Type B pancreatic cell (in vitro differentiated cells): ENCODE measurements around the gene SASS6. TPM values are rescaled to one million over a fixed set of nuclear protein-coding genes. Genes with fewer than 3 reads are reported as not detected.

Experiments used
- DNase-seq: peaks from one replicate; pipeline ENCODE4 v3.0.0; 2021; ENCODE audit warnings: mixed read lengths; ENCODE audit not compliant: unreplicated experiment; ENCODE audit errors: extremely low spot score
- H3K27ac Mint-ChIP-seq: 2 replicates; pipeline ENCODE4 v1.8.0; 2021; ENCODE audit warnings: mild to moderate bottlenecking, mixed read lengths
- H3K27me3 Mint-ChIP-seq: 2 replicates; pipeline ENCODE4 v1.8.0; 2021; ENCODE audit warnings: mixed read lengths
- H3K36me3 Mint-ChIP-seq: 2 replicates; pipeline ENCODE4 v1.8.0; 2021; ENCODE audit warnings: mixed read lengths
- H3K4me1 Mint-ChIP-seq: one replicate; pipeline ENCODE4 v1.8.0; 2021; ENCODE audit warnings: mixed read lengths; ENCODE audit not compliant: unreplicated experiment
- H3K4me3 Mint-ChIP-seq: 2 replicates; pipeline ENCODE4 v1.8.0; 2021; ENCODE audit warnings: mild to moderate bottlenecking, mixed read lengths
- H3K9me3 Mint-ChIP-seq: 2 replicates; pipeline ENCODE4 v1.8.0; 2021; ENCODE audit warnings: mixed read lengths
- long read RNA-seq: library from polyadenylated mRNA; unstranded; transcript quantifications from one replicate; pipeline ENCODE4 v2.0.0, GENCODE V29; 2020
- total RNA-seq: library from RNA; stranded (reverse); gene quantifications from 2 replicates; pipeline ENCODE4 v1.2.1, GENCODE V29; 2021; ENCODE audit warnings: low replicate concordance
- TF ChIP-seq, protein P1 (sequence below): fragments of 200-600 bp; sonication (generic); conservative IDR thresholded peaks from 2 replicates; pipeline ENCODE4 v1.5.0; 2021; ENCODE audit warnings: antibody characterized with exemption, mild to moderate bottlenecking

Gene SASS6
- 4.2 and 9.2 TPM in 2 replicates for total RNA-seq
- long read RNA-seq, partial matches to known transcripts, result 6 of 11 reads
- long read RNA-seq, other reads (novel, unspliced or antisense), result 5 of 11 reads

GRCh38 chr1:100132566-100133477 lies at the start of gene SASS6, which contains the start of gene TRMT13:
TSS of gene SASS6 (minus strand) at chr1:100132930. CDS start at chr1:100132814, 116 bp downstream.
TSS of gene TRMT13 (plus strand) at chr1:100133163. CDS start at chr1:100133169, 6 bp downstream.
- peak; percentile 93 for DNase-seq
- peaks cover 29% of the 10 kb centered on the region for H3K4me1 Mint-ChIP-seq
- no peaks in the 10 kb centered on the region for H3K9me3 Mint-ChIP-seq
- H3K27ac Mint-ChIP-seq, result peak within 1 kb of the TSS; percentile 97
- H3K36me3 Mint-ChIP-seq, result no peaks in the 10 kb centered on the region
- peak within 1 kb of the TSS; percentile 97 for H3K4me3 Mint-ChIP-seq
- H3K27me3 Mint-ChIP-seq, result no peaks in the 10 kb centered on the region
- TF ChIP-seq, protein P1, sequence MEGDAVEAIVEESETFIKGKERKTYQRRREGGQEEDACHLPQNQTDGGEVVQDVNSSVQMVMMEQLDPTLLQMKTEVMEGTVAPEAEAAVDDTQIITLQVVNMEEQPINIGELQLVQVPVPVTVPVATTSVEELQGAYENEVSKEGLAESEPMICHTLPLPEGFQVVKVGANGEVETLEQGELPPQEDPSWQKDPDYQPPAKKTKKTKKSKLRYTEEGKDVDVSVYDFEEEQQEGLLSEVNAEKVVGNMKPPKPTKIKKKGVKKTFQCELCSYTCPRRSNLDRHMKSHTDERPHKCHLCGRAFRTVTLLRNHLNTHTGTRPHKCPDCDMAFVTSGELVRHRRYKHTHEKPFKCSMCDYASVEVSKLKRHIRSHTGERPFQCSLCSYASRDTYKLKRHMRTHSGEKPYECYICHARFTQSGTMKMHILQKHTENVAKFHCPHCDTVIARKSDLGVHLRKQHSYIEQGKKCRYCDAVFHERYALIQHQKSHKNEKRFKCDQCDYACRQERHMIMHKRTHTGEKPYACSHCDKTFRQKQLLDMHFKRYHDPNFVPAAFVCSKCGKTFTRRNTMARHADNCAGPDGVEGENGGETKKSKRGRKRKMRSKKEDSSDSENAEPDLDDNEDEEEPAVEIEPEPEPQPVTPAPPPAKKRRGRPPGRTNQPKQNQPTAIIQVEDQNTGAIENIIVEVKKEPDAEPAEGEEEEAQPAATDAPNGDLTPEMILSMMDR, result peak; percentile 36

GRCh38 chr1:100178091-100178490 lies 45.4 kb upstream of the SASS6 start, which contains the start of gene LRRC39:
TSS of gene LRRC39 (minus strand) at chr1:100178256. CDS start at chr1:100168516, 9,740 bp downstream.
- Mint-ChIP-seq H3K4me3 (no peak within 1 kb of the TSS), H3K27me3 (no peaks in the 10 kb centered on the region), H3K27ac (no peak within 1 kb of the TSS), H3K36me3 (no peaks in the 10 kb centered on the region), H3K9me3 (peaks cover 3% of the 10 kb centered on the region), H3K4me1 (no peaks in the 10 kb centered on the region)
- no peak for DNase-seq
- TF ChIP-seq, protein P1, result no peak

- DNase-seq, result no peak
- Mint-ChIP-seq H3K4me3 (no peak overlapping the region), H3K27ac (no peak overlapping the region), H3K4me1 (no peaks in the 10 kb centered on the region), H3K9me3 (peaks cover 3% of the 10 kb centered on the region), H3K36me3 (no peaks in the 10 kb centered on the region), H3K27me3 (no peaks in the 10 kb centered on the region)
- TF ChIP-seq, protein P1, result no peak
These were observed 44.7 kb upstream of the SASS6 start for GRCh38 chr1:100177295-100178041.

DNA sequence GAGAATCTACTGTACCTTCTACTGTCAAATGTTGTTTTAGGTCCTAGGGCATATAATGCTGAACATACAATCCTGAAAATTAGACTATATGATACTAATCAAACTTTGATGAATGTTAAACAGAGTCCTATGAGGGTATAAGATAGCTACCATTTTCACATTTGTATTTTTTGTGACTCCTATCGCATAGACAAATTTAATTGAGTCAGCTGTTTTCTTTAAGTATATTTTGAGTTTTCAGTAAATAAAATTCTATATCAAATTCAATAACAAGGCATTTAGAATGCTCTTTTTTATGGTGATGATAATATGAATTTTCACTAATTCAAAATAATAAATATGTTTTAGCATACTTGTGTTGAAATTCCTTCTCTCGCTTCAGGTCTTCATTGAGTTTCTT lies 35.3 kb upstream of the SASS6 start:
- no peak overlapping the region for H3K27ac Mint-ChIP-seq
- TF ChIP-seq, protein P1, result no peak
- H3K9me3 Mint-ChIP-seq, result no peaks in the 10 kb centered on the region
- H3K4me1 Mint-ChIP-seq, result peaks cover 4% of the 10 kb centered on the region
- H3K27me3 Mint-ChIP-seq, result no peaks in the 10 kb centered on the region
- H3K36me3 Mint-ChIP-seq, result no peaks in the 10 kb centered on the region
- no peak overlapping the region for H3K4me3 Mint-ChIP-seq
- no peak for DNase-seq

- no peak overlapping the region for H3K4me3 Mint-ChIP-seq
- no peaks in the 10 kb centered on the region for H3K27me3 Mint-ChIP-seq
- DNase-seq, result no peak
- no peaks in the 10 kb centered on the region for H3K9me3 Mint-ChIP-seq
- TF ChIP-seq, protein P1, result no peak
- H3K4me1 Mint-ChIP-seq, result peaks cover 4% of the 10 kb centered on the region
- no peak overlapping the region for H3K27ac Mint-ChIP-seq
- H3K36me3 Mint-ChIP-seq, result no peaks in the 10 kb centered on the region
These were observed 32.0 kb upstream of the SASS6 start for GRCh38 chr1:100164702-100165101.
